HG03571 (cell line): Measurements from ENCODE around the gene LRRC23.

ENCODE experiments used
- ATAC-seq: cut with Tn5 transposase; IDR thresholded peaks from one replicate; pipeline ENCODE4 v1.9.1; 2021; ENCODE audit not compliant: unreplicated experiment

Gene LRRC23

DNA sequence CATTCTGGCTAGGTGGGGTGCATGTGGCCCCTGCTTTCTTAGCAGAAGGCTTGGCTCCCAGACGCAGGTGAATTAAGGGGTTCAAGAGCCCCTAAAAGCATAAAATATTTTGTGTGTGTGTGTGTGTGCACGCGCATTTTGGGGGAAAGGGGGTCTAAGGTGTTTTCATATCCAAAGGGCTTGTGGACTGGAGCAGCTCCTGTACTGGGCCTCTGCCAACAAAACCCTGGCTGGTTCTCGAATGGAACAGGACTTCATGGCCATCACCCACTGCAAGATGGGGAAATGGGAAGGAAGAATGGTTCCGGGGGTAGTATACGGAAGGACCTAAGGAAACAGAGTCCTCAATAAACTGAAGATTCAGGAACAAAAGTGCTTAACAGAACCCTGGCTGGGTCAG lies 19.2 kb downstream of the LRRC23 start:
- ATAC-seq, result no peak

DNA sequence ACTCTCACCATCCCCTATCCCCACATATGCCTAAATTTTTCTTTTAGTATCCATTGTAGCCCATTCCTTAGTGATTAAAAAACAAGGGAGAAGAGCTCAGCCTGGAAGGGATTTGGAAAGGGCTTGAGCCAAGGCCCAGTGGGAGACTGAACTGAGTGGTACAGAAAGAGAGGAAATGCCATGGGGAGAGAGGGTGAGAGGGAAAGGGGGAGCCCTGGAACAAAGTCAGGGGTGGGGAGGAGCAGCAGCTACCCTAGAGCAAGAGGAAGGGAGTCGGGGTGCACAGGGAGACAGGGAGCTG lies 20.6 kb downstream of the LRRC23 start:
- no peak for ATAC-seq

DNA sequence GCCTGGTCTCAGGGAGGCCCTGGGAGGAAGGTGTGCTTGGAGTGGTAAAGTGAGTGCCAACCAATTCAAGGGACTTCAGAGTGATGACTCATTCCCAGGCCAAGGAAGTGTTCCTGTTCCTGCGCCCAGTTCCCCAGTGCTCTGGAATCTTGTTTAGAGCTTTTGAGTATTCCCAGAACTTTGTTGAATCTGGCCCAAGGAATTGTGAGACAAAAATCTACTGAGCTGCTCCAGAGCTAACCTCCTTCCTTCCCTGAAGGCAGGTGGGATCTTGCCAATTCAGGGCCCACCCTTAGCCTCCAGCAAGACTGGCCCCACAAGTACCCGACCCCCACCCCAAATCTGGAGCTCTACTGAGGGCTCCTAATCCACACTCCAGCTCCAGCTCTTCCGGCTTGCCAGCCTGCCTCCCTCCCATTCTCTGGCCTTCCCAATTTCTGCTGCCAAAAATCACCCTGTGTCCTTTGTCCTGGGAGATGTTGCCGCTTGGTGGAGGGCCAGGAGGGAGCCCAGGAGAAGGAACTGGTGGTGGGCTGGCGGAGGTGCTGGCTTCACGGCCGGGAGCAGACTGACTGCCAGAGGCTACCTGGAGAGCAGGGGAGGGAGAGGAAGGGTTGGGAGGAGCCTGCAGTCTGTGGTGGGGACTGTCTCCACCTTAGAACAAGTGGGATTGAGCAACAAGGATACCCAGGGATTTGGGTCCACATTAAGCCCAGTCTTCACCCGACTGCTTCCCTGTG lies 21.1 kb downstream of the LRRC23 start:
- ATAC-seq, result no peak

DNA sequence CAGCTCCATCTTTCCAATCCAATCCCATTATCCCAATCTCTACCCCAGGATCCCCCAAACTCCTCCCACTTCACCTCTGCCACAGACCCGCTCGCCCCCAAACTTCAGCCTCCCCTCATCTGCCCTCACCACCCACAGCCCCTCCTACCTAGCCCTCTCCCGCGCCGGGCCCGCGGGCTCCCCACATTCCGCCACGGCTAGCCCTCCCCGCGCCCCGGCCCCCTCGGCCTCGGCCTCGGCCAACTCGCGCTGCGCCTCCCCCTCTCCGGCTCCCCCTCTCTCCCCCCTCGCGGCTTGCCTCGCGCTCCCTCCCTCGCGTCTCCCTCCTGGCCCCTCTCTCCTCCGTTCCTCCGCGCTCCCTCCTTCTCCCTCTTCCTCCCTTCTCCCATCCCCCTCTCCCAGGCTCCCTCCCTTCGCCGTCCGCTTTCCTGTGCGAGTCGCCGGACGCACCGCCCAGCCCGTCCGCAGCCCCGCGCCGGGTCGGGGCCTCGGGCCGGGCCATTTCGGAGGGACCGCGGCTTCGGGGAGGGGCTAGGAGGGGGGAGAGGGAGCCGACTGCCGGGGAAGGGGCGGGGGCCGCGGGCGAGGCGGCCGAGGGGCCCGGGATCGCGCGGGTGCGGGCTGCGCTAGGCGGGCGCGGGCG lies 22.9 kb downstream of the LRRC23 start, which contains the start of gene ATN1:
TSS of gene ATN1 (plus strand) at position 581 of the 643 bp plus-strand sequence. CDS start 6,043 bp downstream, outside the sequence.
- ATAC-seq, result no peak

DNA sequence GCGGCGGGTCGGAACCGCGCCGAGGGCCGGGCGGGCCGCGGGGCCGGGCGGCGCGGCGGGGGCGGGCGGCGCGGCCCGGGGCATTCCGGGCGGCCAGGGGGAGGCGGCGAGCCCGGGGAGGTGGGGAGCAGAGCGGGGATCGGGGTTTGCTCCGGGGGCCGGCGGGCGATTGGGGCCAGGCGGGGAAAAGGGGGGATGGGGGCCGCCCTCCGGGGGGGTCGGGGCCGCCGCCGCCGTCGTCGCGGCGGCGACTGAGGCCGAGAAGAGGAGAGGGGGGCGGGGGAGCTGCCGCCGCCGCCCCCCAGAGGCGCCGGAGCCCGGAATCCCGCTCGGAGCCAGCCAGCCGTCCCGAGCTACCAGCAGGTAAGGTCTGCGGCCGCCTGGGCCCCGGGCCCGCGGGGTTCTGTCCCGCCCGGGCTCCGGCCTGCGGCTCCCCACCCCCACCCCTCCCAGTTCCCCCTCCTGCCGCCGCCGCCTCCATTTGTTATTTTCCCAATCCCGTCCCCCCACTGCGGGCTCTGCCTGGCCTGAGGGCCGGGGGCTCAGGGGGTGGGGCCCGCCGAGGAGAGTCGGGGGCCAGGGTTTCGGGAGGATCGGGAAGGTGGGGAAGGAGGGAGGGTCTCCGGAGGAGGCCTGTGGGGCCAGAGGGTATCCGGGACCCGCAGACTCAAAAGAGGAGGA lies 23.5 kb downstream of the LRRC23 start:
- ATAC-seq, result no peak

DNA sequence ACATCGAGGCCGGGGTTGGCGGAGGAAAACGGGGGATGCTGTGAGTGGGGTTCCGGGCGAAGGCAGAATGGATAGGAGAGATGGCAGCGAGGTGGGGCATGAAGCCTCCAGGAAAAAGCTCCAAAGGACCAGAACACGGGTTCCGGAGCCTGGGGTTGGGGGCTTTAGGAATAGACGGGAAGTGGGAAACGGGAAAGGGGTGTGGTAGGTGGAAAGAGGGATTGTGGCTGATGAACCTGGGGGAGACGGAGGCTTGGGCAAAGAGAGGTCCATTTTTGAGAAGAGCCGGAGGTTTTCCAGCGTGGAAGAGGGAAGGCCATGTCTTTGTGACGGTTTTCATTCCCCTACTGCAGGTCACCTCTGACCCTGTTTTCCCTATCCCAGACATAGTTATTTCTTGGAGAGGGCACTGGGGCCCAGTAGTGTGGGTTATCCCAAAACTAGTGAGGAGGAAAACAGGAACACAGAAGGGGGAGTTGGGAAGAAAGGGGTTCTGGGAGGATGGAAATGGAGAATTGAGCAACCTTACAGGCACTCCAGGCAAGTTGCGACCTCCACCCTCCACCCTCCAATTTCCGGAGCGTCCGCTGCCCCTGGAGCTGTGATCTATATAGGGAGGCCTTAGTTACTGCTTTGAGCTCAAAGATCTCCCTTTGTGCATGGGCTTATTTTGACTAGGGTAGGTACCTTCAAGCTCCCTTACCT lies 24.2 kb downstream of the LRRC23 start:
- no peak for ATAC-seq

DNA sequence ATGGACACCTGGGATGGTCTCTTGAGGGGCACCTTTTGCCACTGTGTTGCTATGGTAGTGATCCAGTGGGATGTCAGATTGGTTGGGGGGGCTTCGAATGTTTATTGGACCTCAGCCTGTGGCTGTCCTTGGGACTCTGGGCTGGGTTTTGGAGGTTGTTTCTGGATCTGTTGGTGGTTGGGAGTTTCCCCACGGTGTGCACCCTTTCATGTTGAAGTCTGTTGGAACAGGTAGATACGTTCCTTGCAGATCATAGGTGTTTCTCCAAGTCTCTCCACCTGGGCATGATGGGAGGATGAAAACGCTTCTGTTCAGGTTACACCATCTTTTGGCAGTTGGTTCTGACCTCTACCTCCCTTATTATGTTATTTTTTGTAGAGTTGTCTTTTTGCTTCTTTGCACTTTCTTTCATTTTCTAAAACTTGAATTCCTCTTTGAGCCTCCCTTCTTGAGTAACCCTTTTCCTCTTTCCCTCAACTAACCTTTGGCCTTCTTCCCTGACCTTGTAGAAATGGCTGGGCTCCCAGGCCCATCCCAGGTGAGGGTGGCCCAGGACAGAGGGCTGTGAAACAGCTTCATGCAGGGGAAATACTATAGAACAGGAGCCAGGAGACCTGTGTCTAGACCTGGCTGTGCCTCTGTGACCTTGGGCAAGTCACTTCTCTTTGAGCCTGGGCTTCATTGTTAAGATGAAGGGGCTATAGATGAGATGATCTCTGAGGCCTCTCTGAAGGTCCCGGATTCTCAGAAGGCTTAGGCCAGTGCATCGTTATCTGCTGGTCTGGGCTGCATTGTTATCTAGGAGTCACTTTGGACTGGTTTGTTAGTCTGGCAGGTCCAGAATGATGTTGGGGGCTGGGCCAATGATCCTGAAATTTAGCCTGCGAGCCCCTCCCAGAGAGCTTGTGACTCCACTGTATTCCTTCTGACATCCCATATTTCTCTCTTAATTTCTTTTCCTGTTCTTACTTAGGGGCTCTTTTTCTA lies 25.1 kb downstream of the LRRC23 start:
- ATAC-seq, result no peak

DNA sequence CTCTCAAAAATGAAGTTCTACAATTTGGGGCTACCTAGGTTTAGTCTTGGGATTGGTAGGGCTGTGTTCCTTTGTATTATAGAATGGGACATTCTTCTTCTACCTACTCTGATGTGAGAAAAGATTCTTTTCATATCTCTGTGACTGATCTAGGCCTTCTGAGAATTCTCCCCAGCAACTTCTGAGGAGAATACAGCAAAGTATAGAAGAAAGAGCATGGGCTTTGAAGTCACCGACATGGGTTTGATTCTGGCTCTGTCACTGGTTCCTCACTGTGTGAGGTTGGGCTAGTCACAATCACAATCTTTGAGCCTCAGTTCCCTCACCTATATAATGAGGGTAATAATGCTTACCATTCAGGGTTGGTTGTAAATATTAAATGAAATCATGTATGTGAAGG lies 28.1 kb downstream of the LRRC23 start:
- ATAC-seq, result no peak

DNA sequence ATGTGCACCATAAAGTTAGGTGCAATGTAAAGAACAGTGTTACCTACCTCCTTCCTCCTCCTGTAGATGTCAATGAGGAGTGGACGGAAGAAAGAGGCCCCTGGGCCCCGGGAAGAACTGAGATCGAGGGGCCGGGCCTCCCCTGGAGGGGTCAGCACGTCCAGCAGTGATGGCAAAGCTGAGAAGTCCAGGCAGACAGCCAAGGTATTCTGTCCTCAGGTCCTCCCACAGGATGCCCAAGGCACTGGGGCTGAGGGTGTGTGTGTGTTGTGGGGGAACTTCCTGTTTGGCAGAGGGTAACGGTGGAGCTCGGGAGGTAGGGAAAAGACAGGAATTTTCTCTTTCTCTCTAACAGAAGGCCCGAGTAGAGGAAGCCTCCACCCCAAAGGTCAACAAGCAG lies 29.5 kb downstream of the LRRC23 start:
- ATAC-seq, result no peak

DNA sequence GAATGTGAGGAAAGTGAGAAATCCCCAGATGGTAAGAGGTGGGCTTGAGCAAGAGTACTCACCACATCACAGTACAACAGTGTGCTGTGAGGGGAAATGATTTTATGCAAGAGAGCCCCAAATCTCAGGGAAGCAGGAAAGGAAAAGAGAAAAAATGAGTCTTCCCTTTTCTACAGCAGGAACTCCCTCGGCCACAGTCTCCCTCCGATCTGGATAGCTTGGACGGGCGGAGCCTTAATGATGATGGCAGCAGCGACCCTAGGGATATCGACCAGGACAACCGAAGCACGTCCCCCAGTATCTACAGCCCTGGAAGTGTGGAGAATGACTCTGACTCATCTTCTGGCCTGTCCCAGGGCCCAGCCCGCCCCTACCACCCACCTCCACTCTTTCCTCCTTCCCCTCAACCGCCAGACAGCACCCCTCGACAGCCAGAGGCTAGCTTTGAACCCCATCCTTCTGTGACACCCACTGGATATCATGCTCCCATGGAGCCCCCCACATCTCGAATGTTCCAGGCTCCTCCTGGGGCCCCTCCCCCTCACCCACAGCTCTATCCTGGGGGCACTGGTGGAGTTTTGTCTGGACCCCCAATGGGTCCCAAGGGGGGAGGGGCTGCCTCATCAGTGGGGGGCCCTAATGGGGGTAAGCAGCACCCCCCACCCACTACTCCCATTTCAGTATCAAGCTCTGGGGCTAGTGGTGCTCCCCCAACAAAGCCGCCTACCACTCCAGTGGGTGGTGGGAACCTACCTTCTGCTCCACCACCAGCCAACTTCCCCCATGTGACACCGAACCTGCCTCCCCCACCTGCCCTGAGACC lies 31.0 kb downstream of the LRRC23 start:
- no peak for ATAC-seq

DNA sequence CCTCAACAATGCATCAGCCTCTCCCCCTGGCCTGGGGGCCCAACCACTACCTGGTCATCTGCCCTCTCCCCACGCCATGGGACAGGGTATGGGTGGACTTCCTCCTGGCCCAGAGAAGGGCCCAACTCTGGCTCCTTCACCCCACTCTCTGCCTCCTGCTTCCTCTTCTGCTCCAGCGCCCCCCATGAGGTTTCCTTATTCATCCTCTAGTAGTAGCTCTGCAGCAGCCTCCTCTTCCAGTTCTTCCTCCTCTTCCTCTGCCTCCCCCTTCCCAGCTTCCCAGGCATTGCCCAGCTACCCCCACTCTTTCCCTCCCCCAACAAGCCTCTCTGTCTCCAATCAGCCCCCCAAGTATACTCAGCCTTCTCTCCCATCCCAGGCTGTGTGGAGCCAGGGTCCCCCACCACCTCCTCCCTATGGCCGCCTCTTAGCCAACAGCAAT lies 31.6 kb downstream of the LRRC23 start:
- ATAC-seq, result no peak

DNA sequence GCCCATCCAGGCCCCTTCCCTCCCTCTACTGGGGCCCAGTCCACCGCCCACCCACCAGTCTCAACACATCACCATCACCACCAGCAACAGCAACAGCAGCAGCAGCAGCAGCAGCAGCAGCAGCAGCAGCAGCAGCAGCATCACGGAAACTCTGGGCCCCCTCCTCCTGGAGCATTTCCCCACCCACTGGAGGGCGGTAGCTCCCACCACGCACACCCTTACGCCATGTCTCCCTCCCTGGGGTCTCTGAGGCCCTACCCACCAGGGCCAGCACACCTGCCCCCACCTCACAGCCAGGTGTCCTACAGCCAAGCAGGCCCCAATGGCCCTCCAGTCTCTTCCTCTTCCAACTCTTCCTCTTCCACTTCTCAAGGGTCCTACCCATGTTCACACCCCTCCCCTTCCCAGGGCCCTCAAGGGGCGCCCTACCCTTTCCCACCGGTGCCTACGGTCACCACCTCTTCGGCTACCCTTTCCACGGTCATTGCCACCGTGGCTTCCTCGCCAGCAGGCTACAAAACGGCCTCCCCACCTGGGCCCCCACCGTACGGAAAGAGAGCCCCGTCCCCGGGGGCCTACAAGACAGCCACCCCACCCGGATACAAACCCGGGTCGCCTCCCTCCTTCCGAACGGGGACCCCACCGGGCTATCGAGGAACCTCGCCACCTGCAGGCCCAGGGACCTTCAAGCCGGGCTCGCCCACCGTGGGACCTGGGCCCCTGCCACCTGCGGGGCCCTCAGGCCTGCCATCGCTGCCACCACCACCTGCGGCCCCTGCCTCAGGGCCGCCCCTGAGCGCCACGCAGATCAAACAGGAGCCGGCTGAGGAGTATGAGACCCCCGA lies 32.2 kb downstream of the LRRC23 start:
- peak; percentile 1 for ATAC-seq

DNA sequence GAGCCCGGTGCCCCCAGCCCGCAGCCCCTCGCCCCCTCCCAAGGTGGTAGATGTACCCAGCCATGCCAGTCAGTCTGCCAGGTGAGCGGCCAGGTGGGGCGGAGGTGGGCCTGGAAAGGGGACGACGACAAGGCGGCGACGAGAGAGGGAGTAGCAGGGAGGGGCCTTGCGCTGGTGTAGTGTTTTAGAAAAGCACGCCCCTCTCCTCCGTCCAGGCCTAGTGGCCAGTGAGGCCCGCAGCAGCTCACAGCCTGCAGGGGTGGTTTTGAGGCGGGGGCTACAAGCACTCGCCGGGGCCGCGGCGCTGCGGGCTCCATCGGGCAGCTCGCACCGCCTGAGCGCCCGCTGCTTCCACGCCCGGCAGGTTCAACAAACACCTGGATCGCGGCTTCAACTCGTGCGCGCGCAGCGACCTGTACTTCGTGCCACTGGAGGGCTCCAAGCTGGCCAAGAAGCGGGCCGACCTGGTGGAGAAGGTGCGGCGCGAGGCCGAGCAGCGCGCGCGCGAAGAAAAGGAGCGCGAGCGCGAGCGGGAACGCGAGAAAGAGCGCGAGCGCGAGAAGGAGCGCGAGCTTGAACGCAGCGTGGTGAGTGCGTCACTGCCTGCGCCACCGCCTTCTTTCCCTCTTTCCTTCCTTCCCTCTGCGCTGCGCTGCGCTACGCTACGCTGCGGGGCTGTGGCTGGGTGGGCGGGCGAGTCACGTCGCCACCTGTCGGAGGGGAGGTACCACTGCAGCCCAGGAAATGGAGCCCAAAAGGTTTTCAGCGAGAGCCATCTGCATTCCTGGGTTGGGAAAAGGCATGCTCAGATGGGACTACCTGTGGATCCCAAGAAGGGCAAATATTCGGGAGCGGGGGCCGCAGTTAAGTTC lies 33.1 kb downstream of the LRRC23 start:
- ATAC-seq, result peak; percentile 79

DNA sequence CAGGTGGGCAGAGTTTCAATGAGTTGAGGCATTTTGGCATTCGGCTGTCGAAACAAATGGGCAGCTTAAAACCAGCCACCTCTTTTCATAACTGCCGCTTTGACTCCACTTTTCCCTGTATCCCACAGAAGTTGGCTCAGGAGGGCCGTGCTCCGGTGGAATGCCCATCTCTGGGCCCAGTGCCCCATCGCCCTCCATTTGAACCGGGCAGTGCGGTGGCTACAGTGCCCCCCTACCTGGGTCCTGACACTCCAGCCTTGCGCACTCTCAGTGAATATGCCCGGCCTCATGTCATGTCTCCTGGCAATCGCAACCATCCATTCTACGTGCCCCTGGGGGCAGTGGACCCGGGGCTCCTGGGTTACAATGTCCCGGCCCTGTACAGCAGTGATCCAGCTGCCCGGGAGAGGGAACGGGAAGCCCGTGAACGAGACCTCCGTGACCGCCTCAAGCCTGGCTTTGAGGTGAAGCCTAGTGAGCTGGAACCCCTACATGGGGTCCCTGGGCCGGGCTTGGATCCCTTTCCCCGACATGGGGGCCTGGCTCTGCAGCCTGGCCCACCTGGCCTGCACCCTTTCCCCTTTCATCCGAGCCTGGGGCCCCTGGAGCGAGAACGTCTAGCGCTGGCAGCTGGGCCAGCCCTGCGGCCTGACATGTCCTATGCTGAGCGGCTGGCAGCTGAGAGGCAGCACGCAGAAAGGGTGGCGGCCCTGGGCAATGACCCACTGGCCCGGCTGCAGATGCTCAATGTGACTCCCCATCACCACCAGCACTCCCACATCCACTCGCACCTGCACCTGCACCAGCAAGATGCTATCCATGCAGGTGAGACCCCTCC lies 34.0 kb downstream of the LRRC23 start:
- ATAC-seq, result no peak

DNA sequence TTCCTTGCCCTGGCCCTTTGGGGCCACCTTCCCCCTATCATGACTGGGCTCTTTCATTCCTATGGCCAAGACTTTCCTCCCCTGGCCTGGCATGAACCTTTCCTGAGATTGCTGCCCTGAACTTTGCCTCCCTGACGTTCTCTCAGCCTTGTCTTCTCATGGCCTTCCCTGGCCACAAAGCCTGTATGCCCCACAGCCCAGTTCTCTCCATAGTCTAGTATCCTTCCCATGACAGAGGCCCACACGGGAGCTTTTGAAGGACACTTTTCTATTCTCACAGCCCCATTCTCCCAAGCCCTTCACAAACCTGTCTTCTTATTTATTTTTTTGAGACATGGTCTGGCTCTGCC lies 34.5 kb downstream of the LRRC23 start:
- no peak for ATAC-seq

DNA sequence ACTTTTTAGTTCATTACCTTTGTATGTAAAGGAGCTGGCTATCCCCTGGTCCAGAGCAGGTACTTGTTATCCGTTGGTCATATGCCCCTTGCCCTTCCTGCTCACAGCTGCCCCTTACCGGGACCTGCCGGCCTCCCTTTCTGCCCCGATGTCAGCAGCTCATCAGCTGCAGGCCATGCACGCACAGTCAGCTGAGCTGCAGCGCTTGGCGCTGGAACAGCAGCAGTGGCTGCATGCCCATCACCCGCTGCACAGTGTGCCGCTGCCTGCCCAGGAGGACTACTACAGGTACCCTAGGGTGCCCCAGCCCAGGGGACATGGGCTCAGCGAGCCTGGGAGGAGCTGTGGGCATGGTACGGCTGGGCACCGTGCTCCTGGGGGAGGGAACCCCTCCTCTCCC lies 36.6 kb downstream of the LRRC23 start:
- ATAC-seq, result no peak

DNA sequence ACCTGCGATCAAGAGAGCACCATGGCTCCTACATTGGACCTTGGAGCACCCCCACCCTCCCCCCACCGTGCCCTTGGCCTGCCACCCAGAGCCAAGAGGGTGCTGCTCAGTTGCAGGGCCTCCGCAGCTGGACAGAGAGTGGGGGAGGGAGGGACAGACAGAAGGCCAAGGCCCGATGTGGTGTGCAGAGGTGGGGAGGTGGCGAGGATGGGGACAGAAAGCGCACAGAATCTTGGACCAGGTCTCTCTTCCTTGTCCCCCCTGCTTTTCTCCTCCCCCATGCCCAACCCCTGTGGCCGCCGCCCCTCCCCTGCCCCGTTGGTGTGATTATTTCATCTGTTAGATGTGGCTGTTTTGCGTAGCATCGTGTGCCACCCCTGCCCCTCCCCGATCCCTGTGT lies 37.2 kb downstream of the LRRC23 start:
- ATAC-seq, result no peak
